Stimulated activated CD8-positive, alpha-beta memory T cell treated with anti-CD3 and anti-CD28 coated beads, Interleukin-12 subunit alpha, Interleukin-12 subunit beta, amount 100 ng/mL, for 24 hours (primary cell): Measurements from ENCODE around the gene MYZAP.

Source experiments
- DNase-seq: peaks from one replicate; pipeline ENCODE4 v3.0.0-alpha.2; 2020; ENCODE audit errors: extremely low read depth

The MYZAP gene

DNA sequence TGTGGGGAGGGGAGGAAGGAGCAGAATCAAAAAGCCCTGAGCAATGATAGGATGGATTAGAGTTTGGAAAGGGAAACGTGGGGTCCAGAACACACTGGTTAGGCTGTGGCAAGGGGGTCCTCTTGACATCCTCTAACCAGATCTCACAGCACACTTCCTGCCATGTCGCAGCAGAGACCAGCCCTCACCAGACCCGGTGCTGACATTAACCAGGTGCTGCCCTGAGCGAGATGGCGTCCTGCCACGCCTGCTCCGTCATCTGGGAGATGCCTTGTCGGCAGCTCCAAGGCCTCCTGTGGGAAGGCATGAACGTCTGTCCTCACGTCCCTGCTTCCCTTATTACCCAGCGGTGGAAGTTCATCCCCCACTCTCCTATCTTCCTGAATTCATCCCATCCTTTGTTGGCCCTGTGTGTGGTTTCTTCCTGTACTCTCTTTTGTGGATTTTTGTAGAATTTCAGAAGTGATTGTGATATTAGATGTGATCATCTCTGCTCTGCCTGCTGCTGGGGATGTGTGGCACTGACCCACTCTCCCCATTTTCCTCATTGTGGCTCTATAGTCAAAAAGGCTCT, 29.4 kb upstream of the MYZAP start:
- no peak for DNase-seq

GRCh38 chr15:57563416-57563815, 28.3 kb upstream of the MYZAP start:
- no peak for DNase-seq

DNA sequence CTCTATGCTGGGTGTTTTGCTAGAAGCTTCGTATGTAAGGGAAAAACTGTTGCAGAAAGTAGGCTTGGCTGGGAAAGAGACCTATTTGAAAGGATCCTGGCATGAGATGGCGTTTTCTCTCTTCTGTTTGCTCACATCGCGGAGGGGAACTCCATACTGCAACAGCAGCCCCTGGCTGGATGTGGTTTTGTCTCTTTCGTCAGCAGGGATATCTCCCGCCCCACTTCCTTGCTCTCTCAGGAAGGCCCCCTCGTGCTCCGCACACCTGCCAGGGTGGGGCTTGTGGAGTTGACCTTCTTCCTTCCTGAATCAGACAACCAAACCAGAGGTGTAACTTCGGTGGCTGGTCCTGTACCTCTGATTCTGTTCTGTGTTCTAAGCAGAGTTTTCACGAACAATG, 26.4 kb upstream of the MYZAP start:
- no peak for DNase-seq

DNA sequence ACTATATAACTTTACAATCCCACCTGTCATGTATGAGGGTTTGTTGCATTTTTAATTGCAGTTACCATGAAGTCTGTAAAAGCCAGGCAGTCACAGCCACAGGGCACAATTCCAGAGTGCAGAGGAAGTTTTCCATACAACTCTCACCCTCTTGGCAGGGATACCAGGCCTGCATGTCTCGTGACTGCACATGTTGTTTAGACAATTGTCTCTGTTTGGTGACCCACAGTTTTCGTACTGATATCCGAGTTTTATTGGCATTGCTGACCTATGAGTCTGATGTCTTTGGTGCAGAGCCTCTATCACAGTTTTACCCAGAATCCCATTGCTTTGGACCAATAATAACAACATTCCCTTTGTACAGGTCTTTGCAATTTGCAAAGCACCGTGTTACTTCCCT, 24.9 kb upstream of the MYZAP start:
- no peak for DNase-seq

DNA sequence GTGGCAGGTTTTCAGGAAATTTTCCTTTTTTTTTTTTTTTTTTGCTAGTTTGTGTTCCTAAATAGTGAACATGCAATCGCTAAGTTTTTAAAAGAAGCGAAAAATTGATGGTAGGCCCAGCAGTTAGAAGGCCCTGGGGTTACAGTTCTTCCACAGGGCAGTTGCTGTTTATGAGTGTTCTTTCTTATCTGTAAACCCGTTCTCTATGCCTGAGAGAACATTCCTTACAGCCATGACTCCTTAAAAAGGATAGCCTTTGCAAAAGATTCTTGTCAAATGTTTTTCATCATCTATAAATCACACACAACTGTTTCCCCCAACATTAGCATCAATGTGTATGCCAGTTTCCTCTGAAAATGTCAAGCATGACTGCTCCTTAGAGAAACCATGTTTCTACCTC, 23.8 kb upstream of the MYZAP start:
- DNase-seq, result no peak

DNA sequence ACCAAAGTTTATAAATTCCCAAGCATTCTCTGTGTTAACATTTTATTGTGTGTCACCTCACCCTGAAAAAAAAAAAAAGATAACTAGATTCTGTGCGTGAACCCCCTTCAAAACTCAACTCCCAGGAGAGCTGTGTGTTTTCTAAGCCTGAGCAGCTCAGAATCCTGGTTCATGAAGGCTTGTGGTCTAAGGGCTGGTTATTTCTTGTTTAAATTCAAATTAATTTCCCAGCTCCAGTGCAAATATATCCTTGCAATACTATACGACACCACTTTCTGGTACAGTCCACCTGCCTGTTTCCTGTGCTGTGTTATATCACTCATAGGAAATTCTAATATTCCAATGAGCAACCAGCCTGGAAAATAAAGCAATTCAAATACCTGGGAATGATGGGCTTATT, 23.4 kb upstream of the MYZAP start:
- DNase-seq, result no peak

DNA sequence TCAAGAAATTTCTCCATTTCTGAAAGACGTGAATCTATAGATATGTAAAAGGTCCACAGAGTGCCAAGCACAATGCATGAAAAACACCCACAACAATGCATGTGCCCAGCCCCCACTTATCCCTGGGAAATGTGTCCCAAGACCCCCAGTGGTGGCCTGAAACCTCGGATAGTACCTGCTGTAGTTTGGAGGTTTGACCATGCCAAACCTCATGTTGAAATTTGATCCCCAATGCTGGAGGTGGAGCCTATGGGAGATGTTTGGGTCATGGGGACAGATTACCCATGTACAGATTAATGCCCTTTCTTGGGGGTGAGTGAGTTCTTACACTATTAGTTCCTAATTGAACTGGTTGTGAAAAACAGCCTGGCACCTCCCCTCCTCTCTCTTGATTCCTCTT, 21.4 kb upstream of the MYZAP start:
- DNase-seq, result no peak

DNA sequence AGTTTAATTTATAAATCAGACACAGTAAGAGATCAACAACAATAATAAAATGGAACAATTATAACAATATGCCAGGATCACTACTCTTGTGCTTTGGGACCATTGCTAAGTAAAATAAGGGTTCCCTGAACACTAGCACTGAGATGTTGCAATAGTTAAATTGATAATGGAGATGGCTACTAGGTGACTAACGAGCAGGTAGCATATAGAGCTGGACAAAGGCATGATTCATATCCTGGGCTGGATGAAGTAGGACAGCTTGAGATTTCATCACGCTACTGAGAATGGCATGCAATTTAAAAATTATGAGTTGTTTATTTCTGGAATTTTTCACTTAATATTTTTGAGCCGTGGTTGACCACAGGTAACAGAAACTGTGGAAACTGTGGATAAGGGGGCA, 20.7 kb upstream of the MYZAP start:
- DNase-seq, result no peak

DNA sequence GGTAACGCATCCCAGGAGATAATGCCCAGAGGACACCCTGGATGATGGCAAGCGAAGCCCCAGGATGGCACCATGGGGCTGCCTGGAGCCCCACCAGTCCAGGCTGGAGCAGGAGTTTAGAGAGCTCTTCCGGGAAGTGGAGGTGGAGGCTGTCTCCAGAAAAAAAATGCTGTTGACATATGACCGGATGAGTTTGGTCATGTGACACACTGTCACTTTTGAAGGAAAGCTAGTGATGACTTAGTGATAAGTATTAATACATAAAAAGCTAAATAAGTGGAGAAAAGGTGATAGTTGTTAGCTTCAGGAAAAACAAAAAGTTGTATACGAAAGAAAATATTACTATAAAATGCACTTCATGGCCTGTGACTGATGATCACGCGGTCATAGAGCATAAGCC, 20.0 kb upstream of the MYZAP start:
- DNase-seq, result no peak

DNA sequence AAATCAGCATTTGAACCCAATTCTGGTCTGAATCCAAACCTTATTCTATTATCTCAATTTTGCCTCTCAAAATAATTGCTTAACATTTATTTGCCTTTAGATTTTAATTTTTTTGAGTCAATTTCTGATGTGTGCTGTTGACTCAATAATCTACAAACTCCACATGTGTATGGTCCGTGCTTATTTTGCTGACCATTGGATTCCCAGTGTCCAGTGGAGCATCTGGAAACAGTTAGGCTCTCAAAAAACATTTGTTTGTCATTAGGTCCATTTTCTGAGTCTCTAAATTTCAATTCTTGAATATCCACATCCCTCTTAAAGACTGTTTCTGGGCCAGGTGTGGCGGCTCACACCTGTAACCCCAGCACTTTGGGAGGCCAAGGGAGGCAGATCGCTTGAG, 19.2 kb upstream of the MYZAP start:
- DNase-seq, result no peak

DNA sequence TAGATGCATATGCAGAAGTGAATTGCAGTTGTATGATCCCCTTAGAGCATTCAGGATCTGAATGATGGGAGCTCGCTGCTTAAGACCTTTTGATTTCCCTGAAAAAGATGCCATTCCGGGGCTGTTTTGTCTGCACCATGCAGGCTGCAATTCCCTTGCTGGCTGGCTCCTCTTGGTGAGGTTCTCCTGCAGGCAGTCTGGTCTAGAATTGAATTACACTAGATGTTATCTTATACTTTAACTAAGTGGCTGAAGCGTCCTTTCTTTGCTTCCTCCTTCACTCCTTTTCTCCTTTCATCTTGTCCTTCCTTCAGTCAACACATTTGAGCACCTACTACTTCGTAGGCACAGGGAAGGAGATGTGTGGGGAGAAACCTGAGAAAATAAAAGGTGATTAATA, 18.6 kb upstream of the MYZAP start:
- no peak for DNase-seq

- no peak for DNase-seq
These were observed 16.3 kb upstream of the MYZAP start for GRCh38 chr15:57575363-57575762.

GRCh38 chr15:57578288-57578900, 13.3 kb upstream of the MYZAP start:
- no peak for DNase-seq

- no peak for DNase-seq
These were observed 11.3 kb upstream of the MYZAP start for GRCh38 chr15:57580428-57580827.

DNA sequence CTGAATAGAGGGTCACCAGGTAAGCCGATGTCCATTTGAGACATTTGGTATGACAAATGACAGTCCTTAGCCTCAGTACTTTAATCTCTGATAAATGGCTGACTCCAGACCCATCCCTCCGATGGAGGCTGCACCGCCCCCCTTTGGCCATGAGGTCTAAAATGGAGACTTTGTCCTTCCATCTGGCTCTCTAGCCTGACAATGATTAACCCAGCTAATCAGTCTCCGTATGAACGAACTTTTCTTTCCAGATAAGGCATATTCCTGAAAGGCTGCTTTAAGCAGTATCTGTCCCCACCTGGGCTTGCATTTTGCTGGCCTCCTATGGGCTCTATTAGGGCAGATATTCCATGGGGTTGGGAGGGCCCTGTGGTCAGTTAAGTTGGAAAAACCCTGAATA, 10.8 kb upstream of the MYZAP start:
- no peak for DNase-seq

GRCh38 chr15:57582090-57582489, 9.6 kb upstream of the MYZAP start:
- no peak for DNase-seq

GRCh38 chr15:57583282-57583681, 8.4 kb upstream of the MYZAP start:
- DNase-seq, result no peak

DNA sequence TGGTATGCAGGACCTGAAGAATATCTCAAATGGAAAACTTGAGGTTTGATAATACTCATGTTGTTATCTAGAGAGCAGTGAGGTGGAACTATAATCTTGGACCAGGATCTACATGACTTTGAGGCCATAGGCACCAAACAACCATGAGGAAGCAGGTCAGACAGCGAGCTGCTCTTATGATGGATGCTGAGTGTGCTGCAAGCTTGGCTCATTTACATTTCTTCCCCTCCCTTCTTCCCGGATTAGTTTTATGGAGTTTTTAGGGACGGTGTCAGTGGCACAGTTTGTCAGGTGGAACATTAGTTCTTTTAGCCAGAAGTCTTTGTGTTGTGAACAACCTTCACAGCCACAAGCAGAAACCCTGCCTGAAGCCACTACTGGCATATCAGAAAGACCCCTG, 8.0 kb upstream of the MYZAP start:
- DNase-seq, result no peak

GRCh38 chr15:57586661-57587424, 4.9 kb upstream of the MYZAP start:
- DNase-seq, result no peak

DNA sequence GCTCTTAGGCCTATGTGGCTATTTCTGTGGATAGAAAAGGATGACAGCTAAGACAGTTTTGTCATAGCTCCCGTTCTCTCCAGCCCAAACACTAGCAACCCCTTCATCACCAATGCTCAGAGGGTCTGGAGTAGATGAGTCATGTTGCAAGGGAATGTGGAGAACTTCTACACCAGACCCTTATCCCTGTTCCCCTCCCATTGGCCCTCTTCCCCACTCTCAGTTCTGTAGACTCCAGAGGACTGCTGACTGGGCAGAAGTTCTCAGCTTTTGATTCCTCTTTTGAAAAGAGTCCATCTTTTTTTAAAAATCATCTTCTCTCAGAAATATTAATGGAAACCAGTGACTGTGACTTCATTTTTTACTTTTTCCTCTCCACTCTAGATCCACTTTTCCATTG, 2.4 kb upstream of the MYZAP start:
- DNase-seq, result no peak

DNA sequence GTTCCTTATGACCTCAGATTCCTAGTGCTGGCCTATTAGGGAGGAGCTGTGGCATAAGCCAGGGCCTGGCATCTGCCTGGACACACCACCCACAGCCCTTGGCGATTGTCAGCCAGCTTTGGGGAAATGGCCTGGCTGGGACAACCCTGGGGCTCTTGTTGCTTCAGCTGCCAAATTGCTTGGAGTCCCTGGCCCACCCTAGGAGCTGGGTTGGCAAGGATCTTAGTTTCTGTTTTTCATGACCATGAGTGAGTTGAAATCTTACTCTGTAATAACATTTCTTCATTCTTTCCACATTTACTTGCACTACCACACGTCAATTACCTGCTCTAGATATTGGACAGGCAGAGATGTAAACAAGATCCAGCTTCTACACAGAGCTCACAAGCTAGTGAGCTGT, 1.9 kb upstream of the MYZAP start:
- DNase-seq, result no peak

DNA sequence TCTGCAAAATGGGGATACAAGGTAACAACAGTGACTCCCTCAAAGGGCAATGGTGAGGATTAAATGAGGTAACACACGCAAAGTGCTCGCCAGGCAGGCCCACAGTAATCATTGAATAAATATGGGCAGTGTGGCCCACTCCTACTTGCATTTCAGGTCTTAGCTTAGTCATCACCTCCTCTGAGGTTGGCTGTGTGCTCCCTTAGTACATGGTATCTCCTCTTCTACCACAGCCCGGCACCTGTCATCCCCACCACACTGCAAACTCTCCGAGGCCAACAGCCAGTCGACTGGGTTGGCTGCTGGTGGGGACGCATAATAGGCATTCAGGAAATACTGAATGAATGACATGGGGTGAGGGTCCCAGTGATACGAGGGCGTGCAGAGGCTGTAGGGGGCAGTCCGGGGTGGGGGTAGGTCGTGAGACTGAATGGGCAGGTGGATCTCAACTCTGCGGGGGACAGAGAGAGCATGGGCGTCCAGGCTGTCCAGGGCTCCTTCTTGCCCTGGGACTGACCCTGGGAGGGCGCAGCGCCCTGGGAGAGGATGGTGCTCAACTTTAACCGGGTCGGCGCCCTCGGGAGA, 375 bp upstream of the MYZAP start:
- DNase-seq, result no peak

- no peak for DNase-seq
These were observed 722 bp downstream of the MYZAP start for GRCh38 chr15:57592426-57592825.
